A549 (cell line): ENCODE results near the gene CANT1. TPM values are rescaled to one million over a fixed set of nuclear protein-coding genes. Genes with fewer than 3 reads are reported as not detected.

Experiments
- ATAC-seq, 2 experiments: fragments of 200-7000 bp in 1 of 2; fragments of >200 bp in 1 of 2; cut with Nextera tagmentation in 1 of 2; cut with Tn5 transposase in 1 of 2; 3 replicates each; pipeline versions ENCODE4 v1.8.0 to v1.9.1; 2018 to 2020; ENCODE audit warnings: mild to moderate bottlenecking in 1 of 2, moderate library complexity in 1 of 2
- CTCF ChIA-PET: fragments of 300-600 bp; sonication (Branson Sonifier 250); formaldehyde crosslinking; extraction: SDS; loops from one replicate; lab custom pipeline; 2021; ENCODE audit warnings: antibody characterized with exemption, inconsistent platforms; lab: Yijun Ruan, JAX
- POLR2A ChIA-PET: fragments of 350-600 bp; formaldehyde crosslinking; extraction: SDS; loops from one replicate; lab custom pipeline; 2021; ENCODE audit warnings: antibody characterized with exemption, inconsistent platforms; lab: Yijun Ruan, JAX
- DNase-seq, 2 experiments: peaks; one replicate each; pipeline versions ENCODE4 v3.0.0 to v3.0.0-alpha.2; 2011 to 2016; ENCODE audit warnings: low read depth in 1 of 2, low spot score in 1 of 2
- FAIRE-seq: peaks from 2 replicates; lab custom pipeline; 2011; peaks lifted over from hg19 to GRCh38; lab: Jason Lieb, UNC
- H3K27ac ChIP-seq, 2 experiments: fragments of >200 bp; sonication (Bioruptor Twin); formaldehyde crosslinking; 3 replicates each; pipeline ENCODE4 v1.5.1; 2016 to 2017
- H3K4me1 ChIP-seq: fragments of >200 bp; sonication (Bioruptor Twin); formaldehyde crosslinking; 3 replicates; pipeline ENCODE4 v1.6.1; 2016
- H3K4me2 ChIP-seq: fragments of >200 bp; sonication (Bioruptor Twin); formaldehyde crosslinking; 3 replicates; pipeline ENCODE4 v1.6.1; 2016
- H3K4me3 ChIP-seq: fragments of >200 bp; sonication (Bioruptor Twin); formaldehyde crosslinking; 3 replicates; pipeline ENCODE4 v1.5.1; 2016
- H3K9me3 ChIP-seq: fragments of >200 bp; sonication (Bioruptor Twin); formaldehyde crosslinking; 3 replicates; pipeline ENCODE4 v1.6.1; 2016
- CHD2 ChIP-seq: fragments of 150-350 bp; IDR thresholded peaks from 2 replicates; pipeline ENCODE4 v1.6.1; 2014; ENCODE audit warnings: low read length; ENCODE audit not compliant: partially characterized antibody
- ESRRA ChIP-seq: fragments of 150-350 bp; IDR thresholded peaks from 2 replicates; pipeline ENCODE4 v1.6.1; 2014; ENCODE audit warnings: mild to moderate bottlenecking, low read length, borderline replicate concordance
- GATA3 ChIP-seq: IDR thresholded peaks from 2 replicates; pipeline ENCODE4 v1.6.1; 2012; ENCODE audit warnings: borderline replicate concordance
- HDAC2 ChIP-seq: fragments of 200-600 bp; sonication (generic); IDR thresholded peaks from 2 replicates; pipeline ENCODE4 v1.6.1; 2016
- HEYL ChIP-seq: fragments of 250-450 bp; sonication (Bioruptor Pico); IDR thresholded peaks from 2 replicates; pipeline ENCODE4 v1.8.0; 2021; ENCODE audit warnings: mild to moderate bottlenecking, moderate library complexity
- HOXB5 ChIP-seq: fragments of 250-450 bp; sonication (Bioruptor Pico); IDR thresholded peaks from 2 replicates; pipeline ENCODE4 v1.5.0; 2020; ENCODE audit warnings: mild to moderate bottlenecking, moderate library complexity
- JUN ChIP-seq, 2 experiments: fragments of >200 bp; sonication (Bioruptor Twin); formaldehyde crosslinking; IDR thresholded peaks; 2 replicates in 1 of 2; 3 replicates in 1 of 2; pipeline ENCODE4 v1.6.1; 2016 to 2017
- JUNB ChIP-seq: fragments of >200 bp; sonication (Bioruptor Twin); formaldehyde crosslinking; IDR thresholded peaks from 2 replicates; pipeline ENCODE4 v1.6.1; 2016
- KDM1A ChIP-seq: fragments of 200-600 bp; sonication (generic); IDR thresholded peaks from 2 replicates; pipeline ENCODE4 v1.6.1; 2016; ENCODE audit warnings: low read depth, mild to moderate bottlenecking
- KDM5A ChIP-seq: fragments of 200-600 bp; sonication (generic); IDR thresholded peaks from 2 replicates; pipeline ENCODE4 v1.6.1; 2016; ENCODE audit warnings: antibody characterized with exemption, mild to moderate bottlenecking
- MYC ChIP-seq: IDR thresholded peaks from 2 replicates; pipeline ENCODE4 v1.6.1; 2012; ENCODE audit warnings: mild to moderate bottlenecking, inconsistent platforms, low read length, improper control_type of control experiment, borderline replicate concordance
- NFE2L2 ChIP-seq: fragments of 150-350 bp; conservative IDR thresholded peaks from 2 replicates; pipeline ENCODE4 v1.6.1; 2014; ENCODE audit warnings: low read length
- NPAS2 ChIP-seq: fragments of 250-450 bp; sonication (Bioruptor Pico); IDR thresholded peaks from 2 replicates; pipeline ENCODE4 v1.8.0; 2022; ENCODE audit warnings: mild to moderate bottlenecking, moderate library complexity, borderline replicate concordance
- RARB ChIP-seq: fragments of 250-450 bp; sonication (Bioruptor Pico); IDR thresholded peaks from 2 replicates; pipeline ENCODE4 v1.8.0; 2021; ENCODE audit warnings: mild to moderate bottlenecking, moderate library complexity
- RNF2 ChIP-seq: fragments of 200-600 bp; sonication (generic); IDR thresholded peaks from 2 replicates; pipeline ENCODE4 v1.6.1; 2016; ENCODE audit warnings: low read depth, mild to moderate bottlenecking, antibody characterized with exemption, moderate library complexity, borderline replicate concordance
- TFCP2L1 ChIP-seq: fragments of 250-450 bp; sonication (Bioruptor Pico); IDR thresholded peaks from 2 replicates; pipeline ENCODE4 v1.5.0; 2021; ENCODE audit warnings: mild to moderate bottlenecking
- TP53 ChIP-seq: fragments of 250-450 bp; sonication (Bioruptor Pico); IDR thresholded peaks from 2 replicates; pipeline ENCODE4 v1.5.0; 2021; ENCODE audit warnings: mild to moderate bottlenecking, moderate library complexity
- ZC3H11A ChIP-seq: fragments of 450-650 bp; IDR thresholded peaks from 2 replicates; pipeline ENCODE4 v1.6.1; 2014; ENCODE audit warnings: antibody characterized with exemption, mild to moderate bottlenecking
- ZNF302 ChIP-seq: fragments of 250-450 bp; sonication (Bioruptor Pico); IDR thresholded peaks from 2 replicates; pipeline ENCODE4 v1.9.0; 2021; ENCODE audit warnings: inconsistent platforms, mild to moderate bottlenecking, moderate library complexity
- WGBS: methylation state at CpG from one replicate; pipeline ENCODE4 v1.1.6; 2017; ENCODE audit errors: missing lambda C conversion rate; 5-methylcytosine and 5-hydroxymethylcytosine counted together
- polyA plus RNA-seq, 4 experiments: library from polyadenylated mRNA; depleted of rRNA in 3 of 4; stranded (reverse); fragments of >200 nt; fragmentation: RNase III in 1 of 4; extraction: RNeasy Plus Mini Kit Qiagen cat#74134 plus additional on column Dnase treatment in 1 of 4; gene quantifications; 2 replicates in 3 of 4; 3 replicates in 1 of 4; pipeline ENCODE4 v1.2.3, GENCODE V29; 2011 to 2017
- TF ChIP-seq, protein P1 (sequence below): fragments of >200 bp; sonication (Bioruptor Twin); formaldehyde crosslinking; IDR thresholded peaks from 3 replicates; pipeline ENCODE4 v1.5.1; 2016
- TF ChIP-seq, protein P2 (sequence below): IDR thresholded peaks from 2 replicates; pipeline ENCODE4 v1.6.1; 2012
- TF ChIP-seq, protein P3 (sequence below): fragments of 250-450 bp; sonication (Bioruptor Pico); IDR thresholded peaks from 2 replicates; pipeline ENCODE4 v1.5.0; 2020; ENCODE audit warnings: low read depth, mild to moderate bottlenecking, moderate library complexity
- TF ChIP-seq, protein P4 (sequence below): IDR thresholded peaks from 2 replicates; pipeline ENCODE4 v1.6.1; 2012
- TF ChIP-seq, protein P5 (sequence below): fragments of 200-600 bp; sonication (generic); IDR thresholded peaks from 2 replicates; pipeline ENCODE4 v1.6.1; 2016; ENCODE audit warnings: antibody characterized with exemption, mild to moderate bottlenecking, moderate library complexity
- TF ChIP-seq, protein P6 (sequence below): fragments of 150-350 bp; IDR thresholded peaks from 2 replicates; pipeline ENCODE4 v1.6.1; 2014; ENCODE audit warnings: low read depth, mild to moderate bottlenecking, low read length
- TF ChIP-seq, protein P7 (sequence below): fragments of 450-650 bp; IDR thresholded peaks from 2 replicates; pipeline ENCODE4 v1.6.1; 2014; ENCODE audit warnings: antibody characterized with exemption

Gene CANT1
- polyA plus RNA-seq, 2 of the 4 experiments (the other 2 are of a cell fraction), result 65.5 to 67.6 TPM

DNA sequence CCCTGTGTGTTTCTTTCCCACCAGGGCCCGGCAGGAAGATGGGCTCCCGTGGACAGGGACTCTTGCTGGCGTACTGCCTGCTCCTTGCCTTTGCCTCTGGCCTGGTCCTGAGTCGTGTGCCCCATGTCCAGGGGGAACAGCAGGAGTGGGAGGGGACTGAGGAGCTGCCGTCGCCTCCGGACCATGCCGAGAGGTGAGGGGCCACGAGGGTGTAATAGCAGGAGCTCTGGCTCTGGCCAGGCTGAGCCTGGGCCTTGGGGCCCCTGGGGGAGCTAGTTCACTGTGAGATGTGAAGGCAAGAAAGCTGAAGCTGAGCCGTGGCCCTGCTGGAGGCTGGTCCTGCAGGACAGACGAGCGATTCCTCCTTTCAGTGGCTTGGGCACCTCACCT is 34.4 kb upstream of the CANT1 start:
- Histone ChIP-seq H3K4me2 (no peak overlapping the region), H3K4me3 (no peak overlapping the region), H3K27ac (no peak overlapping the region), H3K4me1 (peaks cover 23% of the 10 kb centered on the region), H3K9me3 (no peaks in the 10 kb centered on the region)
- ATAC-seq (no peak), FAIRE-seq (no peak), DNase-seq (no peak)
- CTCF ChIA-PET, result interaction anchor here (1.1 to 11.9 kb wide), 13 partner anchors 9 to 357 kb away, joined by 4 to 289 read pairs (median 48); partner anchors contain the start of gene ENGASE
- WGBS, result 67% methylated on average over 9 of the region's 12 CpGs
- POLR2A ChIA-PET, result no interaction called here
- TF ChIP-seq, protein P1, sequence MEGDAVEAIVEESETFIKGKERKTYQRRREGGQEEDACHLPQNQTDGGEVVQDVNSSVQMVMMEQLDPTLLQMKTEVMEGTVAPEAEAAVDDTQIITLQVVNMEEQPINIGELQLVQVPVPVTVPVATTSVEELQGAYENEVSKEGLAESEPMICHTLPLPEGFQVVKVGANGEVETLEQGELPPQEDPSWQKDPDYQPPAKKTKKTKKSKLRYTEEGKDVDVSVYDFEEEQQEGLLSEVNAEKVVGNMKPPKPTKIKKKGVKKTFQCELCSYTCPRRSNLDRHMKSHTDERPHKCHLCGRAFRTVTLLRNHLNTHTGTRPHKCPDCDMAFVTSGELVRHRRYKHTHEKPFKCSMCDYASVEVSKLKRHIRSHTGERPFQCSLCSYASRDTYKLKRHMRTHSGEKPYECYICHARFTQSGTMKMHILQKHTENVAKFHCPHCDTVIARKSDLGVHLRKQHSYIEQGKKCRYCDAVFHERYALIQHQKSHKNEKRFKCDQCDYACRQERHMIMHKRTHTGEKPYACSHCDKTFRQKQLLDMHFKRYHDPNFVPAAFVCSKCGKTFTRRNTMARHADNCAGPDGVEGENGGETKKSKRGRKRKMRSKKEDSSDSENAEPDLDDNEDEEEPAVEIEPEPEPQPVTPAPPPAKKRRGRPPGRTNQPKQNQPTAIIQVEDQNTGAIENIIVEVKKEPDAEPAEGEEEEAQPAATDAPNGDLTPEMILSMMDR, result no peak
- TF ChIP-seq HEYL (no peak), KDM5A (no peak), CHD2 (no peak), TFCP2L1 (CRISPR knock-in tag) (no peak), KDM1A (no peak), MYC (no peak), NPAS2 (CRISPR knock-in tag) (no peak), ESRRA (no peak), RNF2 (no peak), HOXB5 (CRISPR knock-in tag) (no peak), NFE2L2 (no peak)
- TF ChIP-seq, protein P2, sequence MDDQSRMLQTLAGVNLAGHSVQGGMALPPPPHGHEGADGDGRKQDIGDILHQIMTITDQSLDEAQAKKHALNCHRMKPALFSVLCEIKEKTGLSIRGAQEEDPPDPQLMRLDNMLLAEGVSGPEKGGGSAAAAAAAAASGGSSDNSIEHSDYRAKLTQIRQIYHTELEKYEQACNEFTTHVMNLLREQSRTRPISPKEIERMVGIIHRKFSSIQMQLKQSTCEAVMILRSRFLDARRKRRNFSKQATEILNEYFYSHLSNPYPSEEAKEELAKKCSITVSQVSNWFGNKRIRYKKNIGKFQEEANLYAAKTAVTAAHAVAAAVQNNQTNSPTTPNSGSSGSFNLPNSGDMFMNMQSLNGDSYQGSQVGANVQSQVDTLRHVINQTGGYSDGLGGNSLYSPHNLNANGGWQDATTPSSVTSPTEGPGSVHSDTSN, result no peak
- TF ChIP-seq, protein P3, sequence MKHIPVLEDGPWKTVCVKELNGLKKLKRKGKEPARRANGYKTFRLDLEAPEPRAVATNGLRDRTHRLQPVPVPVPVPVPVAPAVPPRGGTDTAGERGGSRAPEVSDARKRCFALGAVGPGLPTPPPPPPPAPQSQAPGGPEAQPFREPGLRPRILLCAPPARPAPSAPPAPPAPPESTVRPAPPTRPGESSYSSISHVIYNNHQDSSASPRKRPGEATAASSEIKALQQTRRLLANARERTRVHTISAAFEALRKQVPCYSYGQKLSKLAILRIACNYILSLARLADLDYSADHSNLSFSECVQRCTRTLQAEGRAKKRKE, result no peak
- TF ChIP-seq, protein P4, sequence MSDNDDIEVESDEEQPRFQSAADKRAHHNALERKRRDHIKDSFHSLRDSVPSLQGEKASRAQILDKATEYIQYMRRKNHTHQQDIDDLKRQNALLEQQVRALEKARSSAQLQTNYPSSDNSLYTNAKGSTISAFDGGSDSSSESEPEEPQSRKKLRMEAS, result no peak
- TF ChIP-seq, all 56 proteins: peak for 0

DNA sequence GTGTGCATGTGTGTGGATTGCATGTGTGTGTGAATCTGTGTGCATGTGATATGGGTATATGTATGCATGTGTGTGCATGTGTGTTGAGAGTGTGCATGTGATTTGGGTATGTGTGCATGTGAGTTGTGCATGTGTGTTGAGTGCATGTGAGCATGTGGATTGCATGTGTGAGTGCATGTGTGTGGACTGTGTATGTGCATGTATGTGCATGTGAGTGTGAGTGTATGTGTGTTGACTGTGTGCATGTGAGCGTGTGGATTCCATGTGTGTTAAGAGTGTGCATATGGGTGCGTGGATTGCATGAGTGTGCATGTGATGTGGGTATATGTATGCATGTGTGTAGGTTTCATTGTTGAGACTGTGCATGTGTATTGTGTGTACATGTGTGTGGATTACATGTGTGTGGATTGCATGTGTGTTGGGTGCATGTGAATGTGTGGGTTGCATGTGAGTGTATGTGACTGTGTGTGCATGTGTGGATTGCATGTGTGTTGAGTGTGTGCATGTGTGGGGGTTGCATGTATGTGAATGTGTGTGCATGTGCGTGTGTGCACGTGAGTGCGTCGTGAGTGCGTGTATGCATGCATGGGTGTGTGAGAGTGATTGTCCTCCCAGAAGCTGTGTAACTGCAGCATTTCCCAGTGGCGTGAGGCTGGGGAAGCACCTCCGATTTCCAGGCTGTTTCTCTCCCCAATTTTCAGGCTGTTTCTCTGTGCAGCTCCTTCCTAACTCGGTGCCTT is 33.8 kb upstream of the CANT1 start:
- ChIA-PET POLR2A (no interaction called here), CTCF (interaction anchor here (1.1 to 11.9 kb wide), 11 partner anchors 9 to 349 kb away, joined by 4 to 289 read pairs (median 67); partner anchors contain the start of gene ENGASE)
- no peak overlapping the region for H3K4me2 ChIP-seq
- peaks cover 28% of the 10 kb centered on the region for H3K4me1 ChIP-seq
- peak; percentile 32 for FAIRE-seq
- 79% methylated on average over 10 of the region's 10 CpGs for WGBS
- H3K4me3 ChIP-seq, result no peak overlapping the region
- no peaks in the 10 kb centered on the region for H3K9me3 ChIP-seq
- DNase-seq, result no peak
- no peak for ATAC-seq
- no peak overlapping the region for H3K27ac ChIP-seq
- TF ChIP-seq HDAC2, result no peak
- TF ChIP-seq, protein P5, sequence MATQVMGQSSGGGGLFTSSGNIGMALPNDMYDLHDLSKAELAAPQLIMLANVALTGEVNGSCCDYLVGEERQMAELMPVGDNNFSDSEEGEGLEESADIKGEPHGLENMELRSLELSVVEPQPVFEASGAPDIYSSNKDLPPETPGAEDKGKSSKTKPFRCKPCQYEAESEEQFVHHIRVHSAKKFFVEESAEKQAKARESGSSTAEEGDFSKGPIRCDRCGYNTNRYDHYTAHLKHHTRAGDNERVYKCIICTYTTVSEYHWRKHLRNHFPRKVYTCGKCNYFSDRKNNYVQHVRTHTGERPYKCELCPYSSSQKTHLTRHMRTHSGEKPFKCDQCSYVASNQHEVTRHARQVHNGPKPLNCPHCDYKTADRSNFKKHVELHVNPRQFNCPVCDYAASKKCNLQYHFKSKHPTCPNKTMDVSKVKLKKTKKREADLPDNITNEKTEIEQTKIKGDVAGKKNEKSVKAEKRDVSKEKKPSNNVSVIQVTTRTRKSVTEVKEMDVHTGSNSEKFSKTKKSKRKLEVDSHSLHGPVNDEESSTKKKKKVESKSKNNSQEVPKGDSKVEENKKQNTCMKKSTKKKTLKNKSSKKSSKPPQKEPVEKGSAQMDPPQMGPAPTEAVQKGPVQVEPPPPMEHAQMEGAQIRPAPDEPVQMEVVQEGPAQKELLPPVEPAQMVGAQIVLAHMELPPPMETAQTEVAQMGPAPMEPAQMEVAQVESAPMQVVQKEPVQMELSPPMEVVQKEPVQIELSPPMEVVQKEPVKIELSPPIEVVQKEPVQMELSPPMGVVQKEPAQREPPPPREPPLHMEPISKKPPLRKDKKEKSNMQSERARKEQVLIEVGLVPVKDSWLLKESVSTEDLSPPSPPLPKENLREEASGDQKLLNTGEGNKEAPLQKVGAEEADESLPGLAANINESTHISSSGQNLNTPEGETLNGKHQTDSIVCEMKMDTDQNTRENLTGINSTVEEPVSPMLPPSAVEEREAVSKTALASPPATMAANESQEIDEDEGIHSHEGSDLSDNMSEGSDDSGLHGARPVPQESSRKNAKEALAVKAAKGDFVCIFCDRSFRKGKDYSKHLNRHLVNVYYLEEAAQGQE, result no peak
- no peak for TF ChIP-seq RARB (CRISPR knock-in tag)
- no peak for TF ChIP-seq JUN (IDR thresholded peaks at IDR 0.05)
- no peak for TF ChIP-seq TP53
- TF ChIP-seq, protein P6, sequence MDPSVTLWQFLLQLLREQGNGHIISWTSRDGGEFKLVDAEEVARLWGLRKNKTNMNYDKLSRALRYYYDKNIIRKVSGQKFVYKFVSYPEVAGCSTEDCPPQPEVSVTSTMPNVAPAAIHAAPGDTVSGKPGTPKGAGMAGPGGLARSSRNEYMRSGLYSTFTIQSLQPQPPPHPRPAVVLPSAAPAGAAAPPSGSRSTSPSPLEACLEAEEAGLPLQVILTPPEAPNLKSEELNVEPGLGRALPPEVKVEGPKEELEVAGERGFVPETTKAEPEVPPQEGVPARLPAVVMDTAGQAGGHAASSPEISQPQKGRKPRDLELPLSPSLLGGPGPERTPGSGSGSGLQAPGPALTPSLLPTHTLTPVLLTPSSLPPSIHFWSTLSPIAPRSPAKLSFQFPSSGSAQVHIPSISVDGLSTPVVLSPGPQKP, result no peak
- no peak for TF ChIP-seq GATA3
- TF ChIP-seq, protein P3, result no peak
- no peak for TF ChIP-seq ZNF302 (CRISPR knock-in tag)
- no peak for TF ChIP-seq ZC3H11A
- no peak for TF ChIP-seq ESRRA
- TF ChIP-seq RNF2, result no peak
- TF ChIP-seq JUNB, result no peak
- TF ChIP-seq CHD2, result no peak
- TF ChIP-seq, protein P7, sequence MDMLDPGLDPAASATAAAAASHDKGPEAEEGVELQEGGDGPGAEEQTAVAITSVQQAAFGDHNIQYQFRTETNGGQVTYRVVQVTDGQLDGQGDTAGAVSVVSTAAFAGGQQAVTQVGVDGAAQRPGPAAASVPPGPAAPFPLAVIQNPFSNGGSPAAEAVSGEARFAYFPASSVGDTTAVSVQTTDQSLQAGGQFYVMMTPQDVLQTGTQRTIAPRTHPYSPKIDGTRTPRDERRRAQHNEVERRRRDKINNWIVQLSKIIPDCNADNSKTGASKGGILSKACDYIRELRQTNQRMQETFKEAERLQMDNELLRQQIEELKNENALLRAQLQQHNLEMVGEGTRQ, result no peak
